Fibroblast of lung (primary cell): ENCODE measurements around the gene GDPGP1.

Source experiments
- CTCF ChIP-seq, 2 donors: IDR thresholded peaks in 1 of 2; conservative IDR thresholded peaks in 1 of 2; 1 replicate in 1 of 2; 2 replicates in 1 of 2; pipeline ENCODE4 v1.5.1; 2011 to 2012; ENCODE audit warnings: low read length in 2 of 2, control low read depth in 1 of 2, inconsistent platforms in 1 of 2, low read depth in 1 of 2, mild to moderate bottlenecking in 1 of 2
- EZH2 ChIP-seq: IDR thresholded peaks from 2 replicates; pipeline ENCODE4 v1.5.1; 2012; ENCODE audit warnings: low read length, control low read depth, mild to moderate bottlenecking; ENCODE audit errors: missing control alignments

DNA sequence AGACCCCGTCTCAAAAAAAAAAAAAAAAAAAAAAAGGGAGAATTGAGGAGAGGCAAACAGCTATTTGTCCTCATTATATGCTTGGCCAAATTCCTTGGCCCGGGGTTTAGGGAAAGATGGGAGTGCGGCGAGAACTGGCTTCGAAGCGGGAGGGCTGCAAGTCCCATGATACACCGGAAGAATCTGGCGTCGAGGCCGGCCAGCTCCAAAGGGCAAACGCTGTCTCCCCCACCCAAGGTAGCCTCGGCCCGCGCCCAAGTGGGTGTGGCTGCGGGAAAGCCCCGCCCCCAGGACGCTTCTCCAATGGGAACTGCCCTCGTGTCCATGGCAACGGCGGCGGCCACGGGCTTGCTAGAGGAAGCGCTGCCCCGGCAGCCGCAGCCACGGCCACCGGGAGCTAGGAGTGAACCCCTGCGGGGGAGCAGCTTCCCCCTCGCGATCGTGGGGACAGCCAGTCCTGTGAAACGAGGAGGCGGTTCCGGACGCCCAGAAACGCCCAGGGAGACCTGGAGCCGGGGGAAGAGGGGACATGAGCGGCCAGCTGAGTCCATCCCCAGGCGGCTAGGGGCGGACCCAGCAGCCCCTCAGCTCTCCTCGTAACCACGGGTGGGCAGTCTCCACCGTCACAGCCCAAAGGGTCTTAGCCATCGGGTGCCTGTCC is 15.3 kb downstream of the GDPGP1 start, which contains the start of gene TTLL13:
- TF ChIP-seq CTCF (conservative IDR thresholded peaks at IDR 0.05 in 1 of 2, IDR thresholded peaks at IDR 0.05 in 1 of 2; ENCODE audit: low read depth in 1 of 2, low read length in 2 of 2) (no peak), EZH2 (no peak)
